ENCODE data around the gene GMCL2. TPM values are rescaled to one million over a fixed set of nuclear protein-coding genes. Genes with fewer than 3 reads are reported as not detected.
A peak's percentile ranks its signal among the peaks of the same experiment; 100 is the strongest.

GMCL2 gene
- polyA plus RNA-seq, 1 of the 3 experiments (the other 2 are of a cell fraction): not detected

- Histone ChIP-seq H3K4me1 (ENCODE audit: control insufficient read depth in 1 of 2, insufficient read depth in 2 of 2, low read depth in 1 of 2, low read length in 1 of 2) (peaks cover 0 to 22% of the 10 kb centered on the region in 2 experiments; a peak in 3 of 4 replicates), H3K36me3 (replicated peaks in 1 of 2; ENCODE audit: control insufficient read depth in 1 of 2, insufficient read depth in 2 of 2, low read length in 1 of 2) (peaks cover 24 to 57% of the 10 kb centered on the region in 2 experiments), H3K27me3 (ENCODE audit: insufficient read depth) (no peaks in the 10 kb centered on the region), H3F3A (replicated peaks; ENCODE audit: insufficient read depth) (peaks cover 7% of the 10 kb centered on the region), H3K4me2 (no peak overlapping the region), H2AFZ (ENCODE audit: low read depth) (no peak overlapping the region), H3K79me2 (ENCODE audit: insufficient read depth) (peaks cover 21% of the 10 kb centered on the region), H3K27ac (ENCODE audit: low read depth in 2 of 2, low read length in 1 of 2) (peak overlapping the region in 1 of 2 experiments; percentile 13; a peak in 1 of 4 replicates), H4K20me1 (ENCODE audit: insufficient read depth) (no peaks in the 10 kb centered on the region; the same call in 1 of the 2 replicates), H3K4me3 (ENCODE audit: low read depth in 2 of 2, low read length in 1 of 2) (no peak overlapping the region), H3K9ac (no peak overlapping the region), H3K9me2 (no peaks in the 10 kb centered on the region), H3K9me3 (no peaks in the 10 kb centered on the region)
- ChIA-PET CTCF (interaction anchor here (1.2 to 18.9 kb wide), 3 partner anchors 10 to 75 kb away, joined by 3 to 319 read pairs (median 3); no protein-coding TSS in a partner anchor), POLR2A (no interaction called here)
- WGBS (ENCODE audit: low lambda C conversion rate): 91% methylated on average over 10 of the region's 11 CpGs
- no peak for DNase-seq
- TF ChIP-seq NRF1 (IDR thresholded peaks at IDR 0.05; ENCODE audit: low read depth, low read length) (no peak), POLR2AphosphoS5 (IDR thresholded peaks at IDR 0.05; ENCODE audit: low read depth, low read length) (0 out of 2 replicates have a peak, but pooled peaks have one; percentile 50)
Observed at GRCh38 chr5:178150977-178151734, 36.0 kb downstream of the GMCL2 start.

DNA sequence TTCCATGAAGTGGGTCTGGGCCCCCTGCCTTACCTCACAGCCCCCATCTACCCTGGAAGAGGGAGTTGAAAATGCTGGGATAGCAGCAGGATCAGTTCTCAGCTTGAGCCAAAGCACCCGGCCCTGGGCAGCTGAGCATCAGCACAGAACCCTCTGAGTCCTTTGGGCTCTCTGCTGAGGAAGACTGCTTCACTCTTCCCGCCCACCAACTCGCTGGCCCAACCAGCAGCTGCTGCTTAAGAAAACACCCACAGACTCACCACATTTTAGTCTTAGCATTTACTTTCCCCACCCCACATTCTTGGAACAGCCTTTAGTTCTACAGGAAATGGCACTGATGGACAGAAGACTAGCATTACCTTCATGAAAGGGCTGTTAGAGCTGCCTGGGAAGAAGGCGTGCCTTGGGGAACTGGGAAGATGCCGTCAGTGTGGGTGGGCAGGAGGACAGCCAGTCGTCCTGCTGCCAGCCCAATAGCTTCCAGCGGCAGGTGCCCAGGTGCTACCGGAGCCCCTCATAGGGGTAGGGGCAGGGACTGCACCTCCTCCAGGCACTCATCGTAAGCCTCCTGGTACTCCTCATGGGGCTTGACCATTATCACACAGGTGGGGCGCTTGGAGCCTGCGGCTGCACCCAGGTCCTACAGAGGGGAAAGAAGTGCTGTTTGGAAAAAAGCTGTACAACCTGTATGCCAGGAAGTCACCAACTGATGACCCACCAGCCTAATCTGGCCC is 37.8 kb downstream of the GMCL2 start:
- POLR2A ChIA-PET: interaction anchor here (0.8 to 1.1 kb wide), 5 partner anchors 8 to 74 kb away, joined by 3 to 5 read pairs (median 4); no protein-coding TSS in a partner anchor
- Histone ChIP-seq H3K79me2 (ENCODE audit: insufficient read depth) (peaks cover 21% of the 10 kb centered on the region), H3K9ac (no peak overlapping the region), H3K9me3 (no peaks in the 10 kb centered on the region), H2AFZ (ENCODE audit: low read depth) (no peak overlapping the region), H3K9me2 (no peaks in the 10 kb centered on the region), H3K27ac (ENCODE audit: low read depth in 2 of 2, low read length in 1 of 2) (0 out of 4 replicates have a peak overlapping the region, but pooled peaks of 1 of the 2 experiments have one; percentile 8), H4K20me1 (ENCODE audit: insufficient read depth) (peaks cover 7% of the 10 kb centered on the region), H3K27me3 (ENCODE audit: insufficient read depth) (no peaks in the 10 kb centered on the region), H3K4me1 (ENCODE audit: control insufficient read depth in 1 of 2, insufficient read depth in 2 of 2, low read depth in 1 of 2, low read length in 1 of 2) (peaks cover 0 to 18% of the 10 kb centered on the region in 2 experiments; a peak in 3 of 4 replicates), H3F3A (replicated peaks; ENCODE audit: insufficient read depth) (peaks cover 10% of the 10 kb centered on the region), H3K4me3 (ENCODE audit: low read depth in 2 of 2, low read length in 1 of 2) (no peak overlapping the region), H3K4me2 (no peak overlapping the region), H3K36me3 (replicated peaks in 1 of 2; ENCODE audit: control insufficient read depth in 1 of 2, insufficient read depth in 2 of 2, low read length in 1 of 2) (peaks cover 29 to 67% of the 10 kb centered on the region in 2 experiments)
- TF ChIP-seq FOSL2 (IDR thresholded peaks at IDR 0.05; ENCODE audit: borderline replicate concordance, low read depth) (no peak), RFX5 (IDR thresholded peaks at IDR 0.05; ENCODE audit: low read length) (no peak), FOXM1 (IDR thresholded peaks at IDR 0.05; ENCODE audit: low read depth) (no peak), EZH2phosphoT487 (IDR thresholded peaks at IDR 0.05; ENCODE audit: borderline replicate concordance, low read depth) (no peak), SMC3 (IDR thresholded peaks at IDR 0.05; ENCODE audit: low read depth, low read length) (no peak), TAF1 (IDR thresholded peaks at IDR 0.05; ENCODE audit: borderline replicate concordance, low read depth, low read length) (no peak), ELF1 (IDR thresholded peaks at IDR 0.05) (no peak), GATA2 (CRISPR knock-in tag; IDR thresholded peaks at IDR 0.05) (no peak), TCF12 (IDR thresholded peaks at IDR 0.05) (no peak), FOXJ3 (CRISPR knock-in tag; IDR thresholded peaks at IDR 0.05) (no peak), POLR2AphosphoS5 (IDR thresholded peaks at IDR 0.05; ENCODE audit: low read depth, low read length) (no peak), USF1 (IDR thresholded peaks at IDR 0.05; ENCODE audit: borderline replicate concordance, low read depth) (no peak), NFIC (IDR thresholded peaks at IDR 0.05; ENCODE audit: borderline replicate concordance) (no peak), JUND (IDR thresholded peaks at IDR 0.05) (no peak), GABPA (IDR thresholded peaks at IDR 0.05; ENCODE audit: low read depth) (no peak)
- TF ChIP-seq, protein P1, sequence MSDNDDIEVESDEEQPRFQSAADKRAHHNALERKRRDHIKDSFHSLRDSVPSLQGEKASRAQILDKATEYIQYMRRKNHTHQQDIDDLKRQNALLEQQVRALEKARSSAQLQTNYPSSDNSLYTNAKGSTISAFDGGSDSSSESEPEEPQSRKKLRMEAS (IDR thresholded peaks at IDR 0.05; ENCODE audit: low read depth): no peak
- TF ChIP-seq, protein P2, sequence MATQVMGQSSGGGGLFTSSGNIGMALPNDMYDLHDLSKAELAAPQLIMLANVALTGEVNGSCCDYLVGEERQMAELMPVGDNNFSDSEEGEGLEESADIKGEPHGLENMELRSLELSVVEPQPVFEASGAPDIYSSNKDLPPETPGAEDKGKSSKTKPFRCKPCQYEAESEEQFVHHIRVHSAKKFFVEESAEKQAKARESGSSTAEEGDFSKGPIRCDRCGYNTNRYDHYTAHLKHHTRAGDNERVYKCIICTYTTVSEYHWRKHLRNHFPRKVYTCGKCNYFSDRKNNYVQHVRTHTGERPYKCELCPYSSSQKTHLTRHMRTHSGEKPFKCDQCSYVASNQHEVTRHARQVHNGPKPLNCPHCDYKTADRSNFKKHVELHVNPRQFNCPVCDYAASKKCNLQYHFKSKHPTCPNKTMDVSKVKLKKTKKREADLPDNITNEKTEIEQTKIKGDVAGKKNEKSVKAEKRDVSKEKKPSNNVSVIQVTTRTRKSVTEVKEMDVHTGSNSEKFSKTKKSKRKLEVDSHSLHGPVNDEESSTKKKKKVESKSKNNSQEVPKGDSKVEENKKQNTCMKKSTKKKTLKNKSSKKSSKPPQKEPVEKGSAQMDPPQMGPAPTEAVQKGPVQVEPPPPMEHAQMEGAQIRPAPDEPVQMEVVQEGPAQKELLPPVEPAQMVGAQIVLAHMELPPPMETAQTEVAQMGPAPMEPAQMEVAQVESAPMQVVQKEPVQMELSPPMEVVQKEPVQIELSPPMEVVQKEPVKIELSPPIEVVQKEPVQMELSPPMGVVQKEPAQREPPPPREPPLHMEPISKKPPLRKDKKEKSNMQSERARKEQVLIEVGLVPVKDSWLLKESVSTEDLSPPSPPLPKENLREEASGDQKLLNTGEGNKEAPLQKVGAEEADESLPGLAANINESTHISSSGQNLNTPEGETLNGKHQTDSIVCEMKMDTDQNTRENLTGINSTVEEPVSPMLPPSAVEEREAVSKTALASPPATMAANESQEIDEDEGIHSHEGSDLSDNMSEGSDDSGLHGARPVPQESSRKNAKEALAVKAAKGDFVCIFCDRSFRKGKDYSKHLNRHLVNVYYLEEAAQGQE (IDR thresholded peaks at IDR 0.05; ENCODE audit: low read depth, low read length): no peak
- TF ChIP-seq, protein P3, sequence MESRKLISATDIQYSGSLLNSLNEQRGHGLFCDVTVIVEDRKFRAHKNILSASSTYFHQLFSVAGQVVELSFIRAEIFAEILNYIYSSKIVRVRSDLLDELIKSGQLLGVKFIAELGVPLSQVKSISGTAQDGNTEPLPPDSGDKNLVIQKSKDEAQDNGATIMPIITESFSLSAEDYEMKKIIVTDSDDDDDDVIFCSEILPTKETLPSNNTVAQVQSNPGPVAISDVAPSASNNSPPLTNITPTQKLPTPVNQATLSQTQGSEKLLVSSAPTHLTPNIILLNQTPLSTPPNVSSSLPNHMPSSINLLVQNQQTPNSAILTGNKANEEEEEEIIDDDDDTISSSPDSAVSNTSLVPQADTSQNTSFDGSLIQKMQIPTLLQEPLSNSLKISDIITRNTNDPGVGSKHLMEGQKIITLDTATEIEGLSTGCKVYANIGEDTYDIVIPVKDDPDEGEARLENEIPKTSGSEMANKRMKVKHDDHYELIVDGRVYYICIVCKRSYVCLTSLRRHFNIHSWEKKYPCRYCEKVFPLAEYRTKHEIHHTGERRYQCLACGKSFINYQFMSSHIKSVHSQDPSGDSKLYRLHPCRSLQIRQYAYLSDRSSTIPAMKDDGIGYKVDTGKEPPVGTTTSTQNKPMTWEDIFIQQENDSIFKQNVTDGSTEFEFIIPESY (IDR thresholded peaks at IDR 0.05; ENCODE audit: borderline replicate concordance, low read depth): no peak
- WGBS (ENCODE audit: low lambda C conversion rate): 93% methylated on average over 6 of the region's 11 CpGs
- no peak for DNase-seq
- CTCF ChIA-PET: interaction anchor here (0.7 to 18.9 kb wide), 4 partner anchors 10 to 84 kb away, joined by 3 to 319 read pairs (median 3); no protein-coding TSS in a partner anchor
